ENCODE data around the gene SPAG8.

SPAG8 gene

GRCh38 chr9:35856206-35856605, 44.1 kb upstream of the SPAG8 start:
- DNase-seq (ENCODE audit: extremely low spot score): no peak
- CTCF ChIA-PET: no interaction called here
- POLR2A ChIA-PET: no interaction called here
- TF ChIP-seq TARDBP (IDR thresholded peaks at IDR 0.05) (no peak), ZNF384 (IDR thresholded peaks at IDR 0.05) (no peak), LEF1 (IDR thresholded peaks at IDR 0.05; ENCODE audit: borderline replicate concordance) (no peak), ELF4 (IDR thresholded peaks at IDR 0.05) (no peak), NFRKB (IDR thresholded peaks at IDR 0.05) (no peak), FOXK2 (IDR thresholded peaks at IDR 0.05) (no peak), L3MBTL2 (conservative IDR thresholded peaks at IDR 0.05) (no peak), PKNOX1 (IDR thresholded peaks at IDR 0.05) (no peak), HDGF (IDR thresholded peaks at IDR 0.05; ENCODE audit: borderline replicate concordance) (no peak), BHLHE40 (IDR thresholded peaks at IDR 0.05; ENCODE audit: borderline replicate concordance) (no peak), CTBP1 (IDR thresholded peaks at IDR 0.05; ENCODE audit: borderline replicate concordance) (no peak), SP1 (IDR thresholded peaks at IDR 0.05) (no peak), FOXM1 (IDR thresholded peaks at IDR 0.05; ENCODE audit: borderline replicate concordance) (no peak), ARNT (IDR thresholded peaks at IDR 0.05) (no peak), SUZ12 (IDR thresholded peaks at IDR 0.05) (no peak), FOXA1 (IDR thresholded peaks at IDR 0.05) (no peak)

- TF ChIP-seq SUZ12 (IDR thresholded peaks at IDR 0.05): no peak
- no peak for TF ChIP-seq ELF4 (IDR thresholded peaks at IDR 0.05)
- TF ChIP-seq NFRKB (IDR thresholded peaks at IDR 0.05): no peak
- TF ChIP-seq HDGF (IDR thresholded peaks at IDR 0.05; ENCODE audit: borderline replicate concordance): no peak
- no peak for TF ChIP-seq CTBP1 (IDR thresholded peaks at IDR 0.05; ENCODE audit: borderline replicate concordance)
- TF ChIP-seq FOXM1 (IDR thresholded peaks at IDR 0.05; ENCODE audit: borderline replicate concordance): no peak
- TF ChIP-seq TARDBP (IDR thresholded peaks at IDR 0.05): no peak
- no peak for TF ChIP-seq L3MBTL2 (conservative IDR thresholded peaks at IDR 0.05)
- TF ChIP-seq PKNOX1 (IDR thresholded peaks at IDR 0.05): no peak
- no peak for TF ChIP-seq ZNF384 (IDR thresholded peaks at IDR 0.05)
- no peak for TF ChIP-seq LEF1 (IDR thresholded peaks at IDR 0.05; ENCODE audit: borderline replicate concordance)
- no peak for TF ChIP-seq FOXK2 (IDR thresholded peaks at IDR 0.05)
- TF ChIP-seq ARNT (IDR thresholded peaks at IDR 0.05): no peak
- TF ChIP-seq BHLHE40 (IDR thresholded peaks at IDR 0.05; ENCODE audit: borderline replicate concordance): no peak
- TF ChIP-seq SP1 (IDR thresholded peaks at IDR 0.05): no peak
- TF ChIP-seq FOXA1 (IDR thresholded peaks at IDR 0.05): no peak
- no peak for DNase-seq (ENCODE audit: extremely low spot score)
- CTCF ChIA-PET: no interaction called here
- POLR2A ChIA-PET: no interaction called here
These were observed 42.2 kb upstream of the SPAG8 start for GRCh38 chr9:35854091-35854762.

- ChIA-PET CTCF (no interaction called here), POLR2A (no interaction called here)
- TF ChIP-seq TARDBP (IDR thresholded peaks at IDR 0.05): no peak
- no peak for TF ChIP-seq ZNF384 (IDR thresholded peaks at IDR 0.05)
- TF ChIP-seq HDGF (IDR thresholded peaks at IDR 0.05; ENCODE audit: borderline replicate concordance): no peak
- no peak for TF ChIP-seq NFRKB (IDR thresholded peaks at IDR 0.05)
- TF ChIP-seq ARNT (IDR thresholded peaks at IDR 0.05): no peak
- no peak for TF ChIP-seq FOXK2 (IDR thresholded peaks at IDR 0.05)
- TF ChIP-seq LEF1 (IDR thresholded peaks at IDR 0.05; ENCODE audit: borderline replicate concordance): no peak
- no peak for TF ChIP-seq FOXM1 (IDR thresholded peaks at IDR 0.05; ENCODE audit: borderline replicate concordance)
- TF ChIP-seq SP1 (IDR thresholded peaks at IDR 0.05): no peak
- no peak for TF ChIP-seq FOXA1 (IDR thresholded peaks at IDR 0.05)
- TF ChIP-seq CTBP1 (IDR thresholded peaks at IDR 0.05; ENCODE audit: borderline replicate concordance): no peak
- no peak for TF ChIP-seq L3MBTL2 (conservative IDR thresholded peaks at IDR 0.05)
- no peak for TF ChIP-seq ELF4 (IDR thresholded peaks at IDR 0.05)
- TF ChIP-seq PKNOX1 (IDR thresholded peaks at IDR 0.05): no peak
- TF ChIP-seq BHLHE40 (IDR thresholded peaks at IDR 0.05; ENCODE audit: borderline replicate concordance): no peak
- no peak for TF ChIP-seq SUZ12 (IDR thresholded peaks at IDR 0.05)
- DNase-seq (ENCODE audit: extremely low spot score): no peak
These were observed 41.1 kb upstream of the SPAG8 start for GRCh38 chr9:35852876-35853865.

GRCh38 chr9:35852267-35852815, 40.3 kb upstream of the SPAG8 start:
- ChIA-PET POLR2A (no interaction called here), CTCF (no interaction called here)
- TF ChIP-seq NFRKB (IDR thresholded peaks at IDR 0.05): no peak
- TF ChIP-seq LEF1 (IDR thresholded peaks at IDR 0.05; ENCODE audit: borderline replicate concordance): no peak
- TF ChIP-seq FOXM1 (IDR thresholded peaks at IDR 0.05; ENCODE audit: borderline replicate concordance): no peak
- no peak for TF ChIP-seq TARDBP (IDR thresholded peaks at IDR 0.05)
- TF ChIP-seq ARNT (IDR thresholded peaks at IDR 0.05): no peak
- DNase-seq (ENCODE audit: extremely low spot score): no peak

GRCh38 chr9:35847792-35848572, 35.9 kb upstream of the SPAG8 start:
- TF ChIP-seq NFRKB (IDR thresholded peaks at IDR 0.05): no peak
- no peak for TF ChIP-seq ZNF384 (IDR thresholded peaks at IDR 0.05)
- no peak for TF ChIP-seq FOXK2 (IDR thresholded peaks at IDR 0.05)
- TF ChIP-seq ELF4 (IDR thresholded peaks at IDR 0.05): no peak
- TF ChIP-seq FOXM1 (IDR thresholded peaks at IDR 0.05; ENCODE audit: borderline replicate concordance): no peak
- no peak for TF ChIP-seq BHLHE40 (IDR thresholded peaks at IDR 0.05; ENCODE audit: borderline replicate concordance)
- TF ChIP-seq FOXA1 (IDR thresholded peaks at IDR 0.05): no peak
- TF ChIP-seq PKNOX1 (IDR thresholded peaks at IDR 0.05): no peak
- TF ChIP-seq TARDBP (IDR thresholded peaks at IDR 0.05): no peak
- no peak for TF ChIP-seq L3MBTL2 (conservative IDR thresholded peaks at IDR 0.05)
- no peak for TF ChIP-seq CTBP1 (IDR thresholded peaks at IDR 0.05; ENCODE audit: borderline replicate concordance)
- CTCF ChIA-PET: no interaction called here
- POLR2A ChIA-PET: no interaction called here
- no peak for DNase-seq (ENCODE audit: extremely low spot score)

All from HEK293T (cell line).